ENCODE measurements around the gene NUP62CL.
"Not testable (repeated sequence)": the region's sequence is repeated elsewhere in the genome, so short reads cannot be mapped to it uniquely, and the experiment has no call there.

Gene NUP62CL, protein sequence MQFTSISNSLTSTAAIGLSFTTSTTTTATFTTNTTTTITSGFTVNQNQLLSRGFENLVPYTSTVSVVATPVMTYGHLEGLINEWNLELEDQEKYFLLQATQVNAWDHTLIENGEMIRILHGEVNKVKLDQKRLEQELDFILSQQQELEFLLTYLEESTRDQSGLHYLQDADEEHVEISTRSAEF

DNA sequence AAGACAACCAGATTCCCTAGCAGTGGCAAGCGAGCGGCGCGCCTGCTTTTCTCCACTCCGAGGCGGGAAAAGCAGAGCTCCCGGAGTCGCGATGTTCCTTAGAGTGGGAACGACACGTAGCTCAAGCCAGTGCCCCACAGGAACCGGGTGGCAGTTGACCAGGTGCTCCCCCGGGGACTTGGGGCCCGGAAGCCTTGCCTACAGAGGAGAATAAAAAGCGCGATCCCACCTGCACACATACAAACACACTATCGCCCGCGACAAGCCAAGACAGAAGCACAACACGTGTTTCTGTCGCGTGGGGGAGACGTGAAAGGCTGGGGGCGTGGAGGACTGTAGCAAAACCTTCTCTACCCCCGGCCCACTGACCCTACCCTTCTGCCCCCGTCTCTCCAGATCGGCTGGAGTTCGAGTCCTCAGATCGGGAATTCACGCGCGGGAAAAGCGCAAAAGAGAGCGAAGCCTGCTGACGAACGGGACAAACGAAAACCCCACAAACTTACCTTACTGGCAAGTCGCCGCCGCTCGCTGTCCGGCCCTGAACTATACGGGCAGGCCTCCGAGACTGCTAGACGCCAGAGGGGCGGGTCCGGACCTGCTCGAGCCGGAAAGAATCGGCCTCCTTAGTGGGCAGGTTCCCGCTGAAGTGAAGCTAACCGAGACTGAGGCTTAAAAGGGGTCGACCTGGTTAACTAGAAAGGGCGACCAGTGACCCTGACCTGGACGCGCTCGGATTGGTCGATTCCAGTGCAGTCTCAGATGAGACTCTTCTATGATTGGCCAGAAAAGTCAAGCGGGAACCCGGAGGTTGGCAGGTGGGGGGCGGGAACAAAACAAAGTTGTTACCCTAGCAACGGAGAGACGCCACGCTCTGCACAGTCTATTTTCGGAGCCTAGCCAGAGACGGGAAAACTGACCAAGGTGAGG is at the start of gene NUP62CL, which contains the start of gene DNAAF6:
TSS of gene NUP62CL (minus strand) at position 664 of the 927 bp plus-strand sequence. CDS start 31,287 bp downstream, outside the sequence.
TSS of gene DNAAF6 (plus strand) at position 842 of the 927 bp plus-strand sequence. CDS start 6,265 bp downstream, outside the sequence.
- DNase-seq = peak; percentile 57

DNA sequence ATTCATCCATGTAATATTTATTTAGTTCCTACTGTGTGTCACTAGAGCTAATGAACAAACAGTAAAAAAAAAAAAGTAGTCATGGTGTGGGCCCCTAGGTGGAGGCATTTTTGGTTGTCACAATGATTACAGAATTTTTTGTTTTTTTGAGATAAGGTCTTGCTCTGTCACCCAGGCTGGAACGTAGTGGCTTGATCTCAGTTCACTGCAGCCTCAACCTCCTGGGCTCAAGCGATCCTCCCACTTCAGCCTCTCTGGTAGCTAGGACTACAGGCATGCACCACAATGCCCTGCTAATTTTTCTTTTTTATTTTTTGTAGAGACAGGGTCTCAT is 22.2 kb upstream of the NUP62CL start:
- no peak for DNase-seq

DNA sequence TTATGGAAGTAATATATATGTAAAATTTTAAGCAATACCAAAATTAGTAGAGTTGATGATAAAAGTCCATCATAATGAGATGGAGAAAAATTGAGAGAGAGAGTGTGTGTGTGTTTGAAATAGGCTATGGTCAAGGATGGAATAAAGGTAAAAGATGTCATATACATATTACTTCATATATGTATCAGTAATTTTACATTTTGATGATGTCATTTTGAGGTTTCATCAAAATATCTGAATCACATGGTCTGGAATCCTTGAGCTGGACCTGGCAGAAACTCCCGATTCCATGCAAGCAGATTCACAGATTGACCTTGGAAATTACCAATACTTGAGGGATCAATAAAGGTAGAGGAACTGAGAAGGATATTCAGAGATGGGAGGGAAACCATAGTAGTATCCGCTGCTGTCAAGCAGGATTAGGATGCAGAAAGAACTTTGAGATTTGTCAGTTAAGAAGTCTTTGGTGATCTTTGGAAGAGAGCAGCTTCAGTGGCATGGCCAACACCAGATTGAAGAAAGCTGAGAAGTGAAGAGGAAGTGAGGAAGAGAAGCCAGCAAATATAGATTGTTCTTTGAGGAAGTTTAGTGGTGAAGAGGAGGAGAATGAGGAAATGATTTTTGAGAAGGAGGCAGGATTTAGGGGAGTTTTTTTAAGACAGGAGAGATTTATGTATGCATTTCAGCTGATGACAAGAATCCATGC is 21.7 kb upstream of the NUP62CL start:
- no peak for DNase-seq

DNA sequence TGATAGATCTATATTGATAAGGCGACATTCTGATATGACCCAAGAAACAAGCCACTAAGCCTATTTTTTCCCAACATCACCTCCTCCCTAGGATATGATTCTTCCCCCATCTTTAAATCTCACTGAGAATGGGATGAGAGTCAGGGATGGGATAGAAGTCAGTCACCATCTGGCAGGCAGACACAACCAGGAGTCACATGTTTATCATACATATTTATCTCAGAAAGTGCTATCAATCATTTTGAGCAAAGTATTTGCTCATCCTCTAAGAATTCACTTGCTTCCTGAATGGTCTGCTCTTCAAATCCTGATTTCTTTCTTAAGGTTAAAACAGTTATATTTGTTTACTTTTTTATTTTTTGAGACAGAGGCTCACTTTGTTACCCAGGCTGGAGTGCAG is 20.5 kb upstream of the NUP62CL start:
- DNase-seq = no peak

DNA sequence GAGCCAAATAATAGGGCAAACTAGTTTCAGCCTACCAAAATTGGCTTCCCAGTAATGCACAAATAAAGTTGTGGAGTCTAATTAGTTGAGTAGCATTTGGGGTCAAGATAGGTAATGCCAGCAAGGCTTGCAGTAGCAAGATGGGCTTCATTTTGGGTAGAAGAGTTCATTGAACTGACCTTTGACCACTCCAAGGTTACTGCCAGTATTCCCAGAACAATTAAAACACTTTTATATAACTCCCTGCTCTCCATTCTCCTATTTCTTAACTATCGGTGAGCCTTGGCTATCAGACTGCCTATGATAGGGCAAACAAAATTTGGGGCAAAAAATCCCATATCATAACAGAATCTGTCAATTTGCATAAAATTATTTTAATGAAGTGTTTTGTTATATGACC is 7.2 kb upstream of the NUP62CL start:
- DNase-seq = no peak

DNA sequence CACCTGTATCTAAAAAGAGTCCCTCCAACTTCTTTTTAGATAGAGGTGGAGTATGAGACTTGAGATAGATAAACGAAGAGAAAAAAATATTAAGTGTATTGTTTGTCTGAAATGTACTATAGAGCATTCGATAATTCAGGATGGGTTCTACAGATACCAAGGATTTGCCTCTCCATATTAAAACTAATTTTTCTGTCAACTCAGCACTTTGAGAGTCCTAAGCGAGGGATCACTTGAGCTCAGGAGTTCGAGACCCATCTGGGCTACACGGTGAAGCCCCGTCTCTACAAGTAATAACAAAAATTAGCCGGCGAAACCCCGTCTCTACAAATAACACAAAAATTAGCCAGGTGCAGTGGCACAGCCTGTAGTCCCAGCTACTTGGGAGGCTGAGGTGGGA is 1.7 kb upstream of the NUP62CL start:
- DNase-seq = no peak

DNA sequence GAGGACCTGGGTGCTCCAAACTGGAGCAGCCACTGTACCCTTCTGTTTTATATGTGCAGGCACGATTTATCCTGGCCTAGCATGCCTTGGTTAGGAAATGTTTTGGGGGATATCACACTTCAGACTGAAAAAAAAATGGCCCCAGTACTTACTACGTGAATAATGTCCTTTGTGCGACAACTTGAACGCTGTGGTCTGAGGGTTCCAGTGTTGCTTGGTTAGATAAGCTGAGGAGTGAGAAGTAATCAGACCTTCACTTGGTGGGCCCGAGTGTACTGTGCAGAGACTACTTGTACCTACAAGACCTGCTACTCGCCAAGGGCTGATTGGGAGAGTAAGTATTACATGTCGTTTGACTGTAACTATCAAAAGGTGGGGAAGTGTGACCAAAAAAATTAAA is 856 bp upstream of the NUP62CL start:
- no peak for DNase-seq

DNA sequence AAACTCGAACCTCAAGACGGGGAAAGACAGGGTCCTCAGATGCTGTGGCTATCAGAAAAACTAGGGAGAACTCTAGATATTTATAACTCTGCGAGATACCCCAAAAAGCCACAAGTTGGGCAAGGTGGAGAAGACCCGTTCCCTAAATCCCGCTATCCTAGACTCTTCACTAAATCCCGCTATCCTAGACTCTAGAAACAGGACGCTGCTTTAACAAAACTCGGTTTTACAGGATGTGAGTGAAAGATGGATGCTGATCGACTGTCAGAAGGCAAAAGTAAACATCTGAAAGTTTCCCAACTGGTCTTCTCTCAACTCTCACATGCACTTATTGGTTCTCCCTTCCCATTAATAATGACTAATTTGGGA is 448 bp upstream of the NUP62CL start:
- DNase-seq = no peak

DNA sequence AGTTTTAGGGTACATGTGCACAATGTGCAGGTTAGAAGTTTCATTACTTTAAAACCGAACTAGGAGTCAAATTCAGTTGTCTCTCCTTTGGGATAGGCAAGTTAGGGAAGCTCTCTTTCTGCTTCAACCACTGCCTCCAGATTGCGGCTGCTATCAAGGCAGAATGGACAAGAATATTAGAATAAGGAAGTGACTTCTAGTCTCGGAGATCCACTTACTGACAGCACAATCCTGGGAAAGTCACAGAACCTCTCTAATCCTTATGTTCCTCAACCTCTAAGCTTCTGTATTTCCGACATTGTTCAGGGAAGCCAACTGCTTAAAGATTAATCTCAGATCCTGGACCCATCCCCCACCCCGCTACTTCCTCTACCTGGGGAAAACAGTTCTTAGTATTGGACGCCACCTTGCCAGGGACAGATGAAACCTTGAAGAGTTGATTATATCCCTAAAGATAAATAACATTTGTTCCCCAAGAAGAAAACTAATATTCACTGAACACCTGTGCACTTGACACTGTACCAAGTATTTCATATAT is 2.1 kb downstream of the NUP62CL start:
- no peak for DNase-seq

DNA sequence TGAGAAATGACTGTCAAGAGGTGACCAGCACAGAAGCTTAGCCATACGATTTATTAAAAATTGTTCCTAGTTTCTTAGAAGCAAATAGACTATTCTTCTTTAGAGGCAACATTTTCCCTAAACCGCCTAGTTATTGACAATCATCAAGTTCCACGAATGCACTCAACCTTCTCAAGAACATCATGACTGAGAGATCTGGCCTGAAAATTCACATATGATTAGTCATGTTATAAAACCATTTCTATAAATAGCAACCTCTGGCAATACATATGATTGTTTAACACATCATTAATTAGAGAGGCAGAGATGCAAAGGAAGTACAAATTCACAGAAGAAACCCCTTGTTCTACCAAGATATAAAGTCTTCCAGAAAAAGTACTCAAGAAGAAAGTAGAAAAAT is 6.7 kb downstream of the NUP62CL start:
- DNase-seq = no peak

DNA sequence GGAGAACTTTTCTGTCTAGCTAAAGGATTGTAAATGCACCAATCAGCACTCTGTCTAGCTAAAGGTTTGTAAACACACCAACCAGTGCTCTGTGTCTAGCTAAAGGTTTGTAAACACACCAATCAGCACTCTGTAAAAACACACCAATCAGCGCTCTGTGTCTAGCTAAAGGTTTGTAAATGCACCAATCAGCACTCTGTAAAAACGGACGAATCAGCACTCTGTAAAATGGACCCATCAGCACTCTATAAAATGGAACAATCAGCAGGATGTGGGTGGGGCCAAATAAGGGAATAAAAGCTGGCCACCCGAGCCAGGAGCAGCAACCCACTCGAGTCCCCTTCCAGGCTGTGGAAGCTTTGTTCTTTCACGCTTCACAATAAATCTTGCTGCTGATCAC is 8.2 kb downstream of the NUP62CL start:
- not testable (repeated sequence) for DNase-seq

DNA sequence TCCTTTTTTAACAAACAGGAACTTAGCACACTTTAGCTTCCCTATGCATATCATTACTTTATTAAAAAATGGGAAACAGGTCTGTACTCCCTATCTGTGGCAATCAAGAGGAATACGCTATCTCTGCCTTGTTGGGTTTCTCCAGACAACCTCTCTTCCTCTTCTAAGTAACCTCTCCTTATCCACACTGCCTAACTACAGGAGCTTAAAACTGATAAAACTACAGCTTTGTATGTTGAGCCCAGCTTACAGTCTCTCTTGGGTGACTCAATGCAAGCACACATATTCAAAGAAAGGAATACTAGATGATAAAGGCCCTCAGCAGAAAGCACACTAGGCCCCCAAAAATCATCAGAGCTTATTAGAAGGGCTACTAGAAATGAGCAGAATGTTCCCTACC is 8.9 kb downstream of the NUP62CL start:
- DNase-seq = no peak

DNA sequence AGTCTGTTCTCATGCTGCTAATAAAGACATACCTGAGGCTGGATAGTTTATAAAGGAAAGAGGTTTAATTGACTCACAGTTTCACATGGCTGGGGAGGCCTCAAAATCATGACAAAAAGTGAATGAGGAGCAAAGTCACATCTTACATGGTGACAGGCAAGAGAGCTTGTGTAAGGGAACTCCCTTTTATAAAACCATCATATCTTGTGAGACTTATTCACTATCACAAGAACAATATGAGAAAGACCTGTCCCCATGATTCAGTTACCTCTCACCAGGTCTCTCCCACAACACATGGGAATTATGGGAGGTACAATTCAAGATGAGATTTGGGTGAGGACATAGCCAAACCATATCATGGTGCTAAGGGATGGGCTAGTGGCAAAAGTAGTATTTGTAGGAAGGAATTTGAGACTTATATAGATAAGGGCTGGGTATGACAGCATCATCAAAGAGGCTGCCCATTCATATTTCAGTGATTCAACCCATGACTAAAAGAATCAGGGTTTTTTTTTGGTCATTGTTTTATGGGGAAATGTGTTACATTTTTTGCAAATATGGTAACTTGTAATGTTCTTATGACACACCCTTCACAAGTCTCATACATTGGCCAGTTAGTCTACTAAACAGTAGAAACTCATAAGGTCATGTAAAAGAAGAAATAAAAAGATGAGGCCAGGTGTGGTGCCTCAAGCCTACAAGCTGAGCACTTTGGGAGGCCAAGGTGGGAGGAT is 34.7 kb downstream of the NUP62CL start:
- no peak for DNase-seq

DNA sequence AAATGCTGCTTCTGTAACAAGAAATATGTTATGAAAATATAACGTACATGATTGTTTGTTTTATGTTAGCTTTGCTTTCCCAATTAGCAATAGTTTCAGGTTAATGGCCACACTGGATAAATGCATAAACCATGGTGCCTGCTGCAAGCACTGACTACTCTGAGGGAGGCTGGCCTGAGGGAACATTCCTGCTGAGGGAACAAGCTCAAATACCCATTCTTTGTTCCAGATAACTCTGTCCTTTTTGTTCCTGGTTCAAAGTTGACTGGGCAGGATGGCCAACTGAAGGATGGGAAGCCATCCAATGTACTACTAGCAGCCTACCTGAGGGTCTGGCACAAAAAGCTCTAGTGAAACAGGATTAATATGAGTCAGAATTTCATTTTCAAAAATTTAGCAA is 37.5 kb downstream of the NUP62CL start:
- DNase-seq = no peak

DNA sequence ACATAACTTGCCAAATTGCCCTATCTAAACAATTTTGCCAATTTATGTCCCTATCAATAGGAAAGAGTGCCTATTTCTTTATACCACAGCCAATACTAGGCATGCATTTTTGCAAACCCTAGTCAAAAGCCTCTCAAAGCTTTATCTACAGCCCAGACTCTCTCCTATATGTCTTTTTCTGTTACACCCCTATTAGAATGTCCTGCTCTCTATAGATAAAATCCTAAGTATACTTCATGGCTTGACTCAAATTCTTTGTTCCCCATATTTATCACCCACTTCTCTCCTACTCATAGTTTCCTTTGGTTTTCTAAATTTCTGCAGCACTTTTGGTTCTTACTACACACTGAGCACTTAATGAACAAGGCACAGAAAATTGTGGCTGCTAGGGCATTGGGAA is 38.0 kb downstream of the NUP62CL start:
- no peak for DNase-seq

DNA sequence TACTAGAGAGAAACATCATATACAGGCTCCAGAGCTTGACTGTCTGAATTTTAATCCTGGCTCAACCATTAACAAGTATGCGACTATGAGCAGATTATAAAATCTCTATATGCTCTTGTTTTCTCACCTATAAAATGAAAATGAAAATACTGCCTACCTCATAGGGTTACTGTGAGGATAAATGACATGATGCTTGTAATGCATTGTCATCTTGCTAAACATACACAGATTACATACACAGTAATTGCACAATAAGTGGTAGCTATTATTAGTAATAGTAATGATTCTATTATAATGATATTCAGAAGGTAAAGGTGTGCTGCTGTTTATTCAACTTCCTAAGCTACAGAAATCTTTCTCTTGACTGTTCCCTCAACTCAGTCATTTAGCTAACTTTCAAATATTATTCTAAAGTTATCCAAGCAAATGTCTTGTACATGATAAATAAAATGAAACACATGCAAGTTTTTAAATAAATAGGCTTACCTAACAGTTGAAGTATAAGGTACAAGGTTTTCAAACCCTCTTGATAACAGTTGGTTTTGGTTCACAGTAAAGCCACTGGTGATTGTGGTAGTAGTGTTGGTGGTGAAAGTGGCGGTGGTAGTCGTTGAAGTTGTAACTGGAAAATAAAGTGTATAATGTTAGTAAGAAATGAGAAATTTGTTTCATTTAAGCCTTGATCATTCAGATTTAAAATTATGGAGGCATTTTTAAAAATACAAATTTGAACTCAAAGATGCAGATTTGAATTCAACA is 38.9 kb downstream of the NUP62CL start:
- DNase-seq = no peak

DNA sequence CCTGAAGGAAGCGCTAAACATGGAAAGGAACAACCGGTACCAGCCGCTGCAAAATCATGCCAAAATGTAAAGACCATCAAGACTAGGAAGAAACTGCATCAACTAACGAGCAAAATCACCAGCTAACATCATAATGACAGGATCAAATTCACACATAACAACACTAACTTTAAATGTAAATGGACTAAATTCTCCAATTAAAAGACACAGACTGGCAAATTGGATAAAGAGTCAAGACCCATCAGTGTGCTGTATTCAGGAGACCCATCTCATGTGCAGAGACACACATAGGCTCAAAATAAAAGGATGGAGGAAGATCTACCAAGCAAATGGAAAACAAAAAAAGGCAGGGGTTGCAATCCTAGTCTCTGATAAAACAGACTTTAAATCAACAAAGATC is 48.6 kb downstream of the NUP62CL start:
- not testable (repeated sequence) for DNase-seq

DNA sequence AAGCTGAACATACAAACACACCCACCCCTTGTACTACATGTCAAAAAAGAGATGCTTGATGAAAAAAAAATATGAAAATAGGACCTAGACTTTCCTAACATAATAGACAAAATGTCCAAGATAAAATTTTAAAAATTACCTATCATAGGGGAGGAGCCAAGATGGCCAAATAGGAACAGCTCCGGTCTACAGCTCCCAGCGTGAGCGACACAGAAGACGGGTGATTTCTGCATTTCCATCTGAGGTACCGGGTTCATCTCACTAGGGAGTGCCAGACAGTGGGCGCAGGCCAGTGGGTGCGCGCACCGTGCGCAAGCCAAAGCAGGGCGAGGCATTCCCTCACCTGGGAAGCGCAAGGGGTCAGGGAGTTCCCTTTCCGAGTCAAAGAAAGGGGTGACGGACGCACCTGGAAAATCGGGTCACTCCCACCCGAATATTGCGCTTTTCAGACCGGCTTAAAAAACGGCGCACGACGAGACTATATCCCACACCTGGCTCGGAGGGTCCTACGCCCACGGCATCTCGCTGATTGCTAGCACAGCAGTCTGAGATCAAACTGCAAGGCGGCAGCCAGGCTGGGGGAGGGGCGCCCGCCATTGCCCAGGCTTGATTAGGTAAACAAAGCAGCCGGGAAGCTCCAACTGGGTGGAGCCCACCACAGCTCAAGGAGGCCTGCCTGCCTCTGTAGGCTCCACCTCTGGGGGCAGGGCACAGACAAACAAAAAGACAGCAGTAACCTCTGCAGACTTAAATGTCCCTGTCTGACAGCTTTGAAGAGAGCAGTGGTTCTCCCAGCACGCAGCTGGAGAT is 50.4 kb downstream of the NUP62CL start:
- DNase-seq = not testable (repeated sequence)

DNA sequence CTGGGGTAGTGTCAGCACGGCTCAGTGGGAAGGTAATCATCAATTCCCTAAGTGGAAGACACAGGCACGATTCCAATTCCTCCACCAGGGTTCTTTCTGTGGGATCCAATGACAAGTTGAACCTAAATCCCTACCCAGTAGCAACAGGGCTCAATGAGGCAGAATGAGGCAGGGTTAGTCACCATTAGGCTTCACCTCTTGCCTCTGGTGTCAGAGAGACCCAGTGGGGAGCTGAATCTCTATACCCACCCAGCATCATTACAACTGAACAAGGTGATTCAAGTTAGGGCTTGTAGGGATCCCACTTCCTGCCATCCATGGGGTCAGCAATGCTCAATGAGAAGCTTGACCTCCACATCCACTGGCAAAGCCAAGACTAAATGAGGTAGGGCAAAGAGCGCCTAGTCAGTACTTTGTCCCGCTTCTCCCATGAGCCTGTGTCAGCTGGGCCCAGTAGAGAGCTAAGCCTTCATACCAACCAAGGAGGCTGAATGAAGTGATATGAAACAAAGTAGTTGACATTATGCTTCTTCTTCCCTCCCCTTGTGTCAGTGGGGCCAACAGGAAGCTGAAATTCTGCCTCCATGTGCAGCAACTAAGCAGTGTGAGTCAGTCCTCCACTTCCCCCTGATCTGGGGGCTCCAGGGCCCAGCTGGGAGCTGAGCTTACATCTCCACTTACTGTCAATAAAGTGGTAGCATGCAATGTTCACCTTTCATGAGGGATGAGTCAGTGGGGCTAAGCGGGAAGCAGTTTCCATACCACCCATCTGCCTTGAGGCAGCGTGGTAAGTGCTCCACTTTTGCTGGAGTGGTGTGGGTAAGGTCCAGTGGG is 51.2 kb downstream of the NUP62CL start:
- no peak for DNase-seq

DNA sequence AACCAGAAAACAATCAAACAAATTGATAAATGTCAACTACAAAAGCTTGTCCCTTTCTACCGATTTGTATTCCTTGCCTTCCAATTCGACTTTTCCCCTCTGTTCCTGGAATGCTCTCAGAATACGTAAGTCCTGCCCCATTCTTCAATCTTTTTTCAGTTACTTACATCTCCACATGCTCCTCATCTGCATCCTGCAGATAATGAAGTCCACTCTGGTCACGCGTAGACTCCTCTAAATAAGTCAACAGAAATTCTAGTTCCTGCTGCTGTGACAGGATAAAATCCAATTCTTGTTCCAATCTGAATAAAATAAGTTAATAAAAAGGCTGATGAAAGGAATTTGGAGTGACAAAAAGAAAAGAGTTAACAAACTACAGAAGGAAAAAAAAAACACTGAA is 53.2 kb downstream of the NUP62CL start:
- DNase-seq = no peak
